Heart left ventricle (tissue), 16 donors: ENCODE measurements around the gene DTYMK. TPM values are rescaled to one million over a fixed set of nuclear protein-coding genes. Genes with fewer than 3 reads are reported as not detected.

ENCODE experiments used
- ATAC-seq, 4 donors: fragments of 200-7000 bp; cut with Tn5 transposase; one replicate each; pipeline ENCODE4 v1.9.1; 2020 to 2022; ENCODE audit warnings: moderate library complexity in 4 of 4, mild to moderate bottlenecking in 3 of 4, moderate number of reproducible peaks in 1 of 4
- DNase-seq, 5 donors: peaks; one replicate each; pipeline ENCODE4 v3.0.0-alpha.2; 2020
- H3K27ac ChIP-seq, 12 donors: fragments of 200-600 bp; sonication (generic) in 4 of 12; one replicate each; pipeline versions ENCODE4 v1.5.0 to v1.8.0; 2016 to 2022; ENCODE audit warnings: mild to moderate bottlenecking in 2 of 12
- H3K27me3 ChIP-seq, 9 donors: fragments of 200-600 bp; sonication (generic) in 2 of 9; one replicate each; pipeline versions ENCODE4 v1.5.1 to v1.8.0; 2016 to 2022; ENCODE audit warnings: mild to moderate bottlenecking in 3 of 9
- H3K36me3 ChIP-seq, 9 donors: fragments of 200-600 bp; sonication (generic) in 2 of 9; one replicate each; pipeline versions ENCODE4 v1.5.0 to v1.8.0; 2018 to 2022; ENCODE audit warnings: mild to moderate bottlenecking in 2 of 9
- H3K4me1 ChIP-seq, 12 donors: fragments of 200-600 bp; sonication (generic) in 4 of 12; one replicate each; pipeline versions ENCODE4 v1.5.0 to v1.8.0; 2016 to 2022; ENCODE audit warnings: mild to moderate bottlenecking in 3 of 12
- H3K4me3 ChIP-seq, 12 donors: fragments of 200-600 bp; sonication (generic) in 4 of 12; one replicate each; pipeline versions ENCODE4 v1.5.0 to v1.8.0; 2017 to 2022; ENCODE audit warnings: mild to moderate bottlenecking in 9 of 12, moderate library complexity in 4 of 12
- H3K9me3 ChIP-seq, 12 donors: fragments of 200-600 bp; sonication (generic) in 4 of 12; one replicate each; pipeline versions ENCODE4 v1.5.0 to v1.8.0; 2016 to 2022; ENCODE audit warnings: mild to moderate bottlenecking in 1 of 12
- POLR2A ChIP-seq, 2 donors: fragments of 450-650 bp; IDR thresholded peaks; one replicate each; pipeline ENCODE4 v1.6.1; 2017; ENCODE audit warnings: antibody characterized with exemption in 2 of 2, mild to moderate bottlenecking in 2 of 2, moderate library complexity in 2 of 2
- WGBS, 4 donors: extraction: QIAGEN DNeasy Blood & Tissue Kit in 2 of 4; methylation state at CpG; one replicate each; pipeline versions ENCODE4 v1.1.5 to v1.1.7; 2013 to 2018; 5-methylcytosine and 5-hydroxymethylcytosine counted together
- intact Hi-C, 10 donors: fragments of 100-400 bp; cut with DNase I; formaldehyde crosslinking; loops; one replicate each; pipeline versions ENCODE4 v1.11.1 to v1.14.2; 2022
- polyA plus RNA-seq, 2 donors: library from polyadenylated mRNA; stranded (reverse); fragments of 200-250 nt; gene quantifications; one replicate each; pipeline ENCODE4 v1.2.3, GENCODE V29; 2013
- total RNA-seq, 9 donors: library from RNA; depleted of rRNA in 2 of 9; stranded (reverse); fragments of >200 nt in 2 of 9; fragmentation: NEBNext Ultra II Directional in 3 of 9; extraction: Animal tissue kit (Norgen Biotek cat#: 25700) in 3 of 9; gene quantifications; one replicate each; pipeline versions ENCODE4 v1.1.0 to v1.2.4, GENCODE V29; 2016 to 2023
- TF ChIP-seq, protein P1 (sequence below), 12 donors: fragments of 200-600 bp; sonication (generic) in 4 of 12; IDR thresholded peaks; one replicate each; pipeline versions ENCODE4 v1.5.0 to v1.8.0; 2018 to 2022; ENCODE audit warnings: antibody characterized with exemption in 12 of 12, mild to moderate bottlenecking in 5 of 12
- donor health status: ischemic (EF 13 %, LVEDD 7.1; RV severe dilation, severe dysfunction).
- donor health status: healthy with polysubstance abuse.
- donor health status: DM: no; HTN: yes; CAD: no.
- donor health status: DM: no; HTN: no; CAD: no.
- donor health status: ischemic (EF 25% LVEDD 6.9; RV normal size, moderate dysfunction).
- donor health status: ischemic (EF 25% LVEDD 5.7; RV mildly dilated, moderate dysfunction).
- donor health status: healthy.
- donor health status: DM: yes; HTN: yes; CAD: no.
- donor health status: ischemic (EF 35%, LVEDD 5.7; RV mildly dilated, moderate dysfunction).
- donor health status: nonischemic (EF 11% LVEDD 7.7; RV severe dilation, severe dysfunction).
- donor health status: DM: yes; HTN: yes; CAD: no.
- donor health status: PGD.
- donor health status: ischemic (EF 29% LVEDD 5.4; RV normal size, mild dysfunction).
- donor health status: nonischemic (EF 23%, LVEDD 6.1; RV moderate dilation, normal function).

The DTYMK gene
- total and polyA plus RNA-seq, 11 donors, result 7.5 to 21.0 (median 8.9) TPM

DNA sequence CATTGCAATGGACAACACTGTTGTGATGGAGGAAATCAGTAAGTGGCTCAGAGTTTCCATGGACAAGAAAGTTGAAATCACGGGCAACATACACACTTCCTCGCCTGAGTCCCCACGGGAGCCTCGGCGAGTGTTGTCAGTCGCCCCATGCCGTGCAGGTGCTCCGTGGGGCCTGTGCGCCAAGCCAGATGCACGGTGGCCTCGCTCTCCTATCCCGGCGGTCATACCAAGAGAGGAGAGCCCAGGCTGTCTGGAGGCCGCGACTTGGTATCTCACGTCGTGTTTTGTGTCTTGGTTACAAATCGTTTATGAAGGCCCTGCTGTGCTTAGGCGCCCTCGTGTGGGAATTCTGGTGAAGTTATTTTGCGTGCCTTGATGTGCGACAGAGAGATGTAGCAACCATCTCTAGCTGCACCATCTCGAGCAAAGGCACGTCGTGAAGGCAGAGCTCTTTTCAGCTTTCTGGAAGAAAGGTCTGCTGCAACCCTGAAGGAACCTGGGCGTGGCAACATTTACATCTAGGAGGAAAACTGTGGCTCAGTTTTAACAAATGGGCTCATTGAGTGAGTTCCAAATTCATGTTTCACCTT is 27.4 kb downstream of the DTYMK start:
- no peak overlapping the region for H3K4me3 ChIP-seq
- H3K36me3 ChIP-seq, result peaks cover 0 to 80% (median 65%) of the 10 kb centered on the region in 9 donors
- TF ChIP-seq, protein P1, sequence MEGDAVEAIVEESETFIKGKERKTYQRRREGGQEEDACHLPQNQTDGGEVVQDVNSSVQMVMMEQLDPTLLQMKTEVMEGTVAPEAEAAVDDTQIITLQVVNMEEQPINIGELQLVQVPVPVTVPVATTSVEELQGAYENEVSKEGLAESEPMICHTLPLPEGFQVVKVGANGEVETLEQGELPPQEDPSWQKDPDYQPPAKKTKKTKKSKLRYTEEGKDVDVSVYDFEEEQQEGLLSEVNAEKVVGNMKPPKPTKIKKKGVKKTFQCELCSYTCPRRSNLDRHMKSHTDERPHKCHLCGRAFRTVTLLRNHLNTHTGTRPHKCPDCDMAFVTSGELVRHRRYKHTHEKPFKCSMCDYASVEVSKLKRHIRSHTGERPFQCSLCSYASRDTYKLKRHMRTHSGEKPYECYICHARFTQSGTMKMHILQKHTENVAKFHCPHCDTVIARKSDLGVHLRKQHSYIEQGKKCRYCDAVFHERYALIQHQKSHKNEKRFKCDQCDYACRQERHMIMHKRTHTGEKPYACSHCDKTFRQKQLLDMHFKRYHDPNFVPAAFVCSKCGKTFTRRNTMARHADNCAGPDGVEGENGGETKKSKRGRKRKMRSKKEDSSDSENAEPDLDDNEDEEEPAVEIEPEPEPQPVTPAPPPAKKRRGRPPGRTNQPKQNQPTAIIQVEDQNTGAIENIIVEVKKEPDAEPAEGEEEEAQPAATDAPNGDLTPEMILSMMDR (IDR thresholded peaks at IDR 0.05), result peak; percentile 31 to 75 (median 54)
- no peak for TF ChIP-seq POLR2A (IDR thresholded peaks at IDR 0.05)
- ATAC-seq (peak; percentile 9 to 68 (median 51)), DNase-seq (peak in 4 of 5 donors; percentile 34 to 64 (median 59))
- H3K4me1 ChIP-seq, result peaks cover 0 to 7% (median 0%) of the 10 kb centered on the region in 12 donors
- intact Hi-C loops, result loop anchor here in 3 of 10 donors (5.0 to 10.0 kb wide), 2 partner anchors 582 to 804 kb away; no protein-coding TSS in a partner anchor
- no peaks in the 10 kb centered on the region for H3K27me3 ChIP-seq
- WGBS, 4 donors, result 49 to 55% (median 51%) methylated on average over 26 of the region's 26 CpGs
- no peak overlapping the region for H3K27ac ChIP-seq
- no peaks in the 10 kb centered on the region for H3K9me3 ChIP-seq

DNA sequence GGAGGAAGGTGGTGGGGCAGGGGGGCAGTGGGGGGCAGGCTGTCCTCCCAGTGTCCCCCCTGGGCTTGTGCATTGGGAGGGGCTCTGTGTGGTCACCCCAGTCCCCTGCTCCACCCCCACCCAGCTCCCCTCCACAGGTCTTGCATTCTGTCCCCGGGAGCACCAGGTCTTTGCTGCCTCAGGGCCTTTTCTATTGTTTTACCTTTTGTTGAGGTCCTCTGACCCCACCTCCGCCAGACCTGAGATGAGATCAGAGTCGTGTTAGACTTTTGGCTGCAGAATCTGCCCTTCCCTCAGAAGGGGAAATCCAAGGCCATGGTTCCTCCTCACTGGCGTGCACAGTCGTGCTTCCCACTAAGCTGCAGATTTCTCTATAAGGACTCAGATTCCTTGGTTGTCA is 28.3 kb downstream of the DTYMK start:
- no peaks in the 10 kb centered on the region for H3K27me3 ChIP-seq
- DNase-seq (no peak), ATAC-seq (no peak)
- WGBS, 4 donors, result 77 to 82% (median 81%) methylated on average over 5 of the region's 5 CpGs
- no peaks in the 10 kb centered on the region for H3K9me3 ChIP-seq
- peaks cover 0 to 7% (median 0%) of the 10 kb centered on the region in 12 donors for H3K4me1 ChIP-seq
- intact Hi-C loops, result loop anchor here in 3 of 10 donors (5.0 to 10.0 kb wide), 2 partner anchors 581 to 803 kb away; no protein-coding TSS in a partner anchor
- no peak overlapping the region for H3K4me3 ChIP-seq
- peaks cover 0 to 88% (median 75%) of the 10 kb centered on the region in 9 donors for H3K36me3 ChIP-seq
- no peak overlapping the region for H3K27ac ChIP-seq
- no peak for TF ChIP-seq POLR2A (IDR thresholded peaks at IDR 0.05)
- TF ChIP-seq, protein P1 (IDR thresholded peaks at IDR 0.05), result no peak

DNA sequence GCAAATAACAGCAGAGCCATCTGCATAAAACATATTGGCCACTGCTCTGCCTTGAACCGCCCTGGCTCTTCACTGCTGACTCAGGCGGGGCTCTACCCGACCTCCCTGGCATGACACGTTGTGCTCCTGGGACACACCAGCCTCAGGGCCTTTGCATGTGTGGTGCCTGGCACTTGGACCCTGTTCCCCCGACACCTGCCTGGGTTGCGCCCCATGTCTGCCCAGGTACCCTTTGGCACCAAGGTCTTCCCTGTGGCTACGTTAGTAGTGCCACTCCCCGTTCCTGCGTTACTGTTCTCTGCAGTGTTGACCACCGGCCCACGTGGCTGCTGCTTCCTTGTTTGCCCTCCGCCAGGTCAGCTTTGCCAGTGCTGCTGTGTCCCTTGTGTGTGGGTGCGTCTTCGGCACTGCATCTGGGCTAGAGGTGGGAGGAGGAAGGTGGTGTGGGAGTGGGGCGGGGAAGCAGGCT is 28.8 kb downstream of the DTYMK start:
- intact Hi-C loops, result loop anchor here in 3 of 10 donors (5.0 to 10.0 kb wide), 2 partner anchors 581 to 803 kb away; no protein-coding TSS in a partner anchor
- no peak for TF ChIP-seq POLR2A (IDR thresholded peaks at IDR 0.05)
- TF ChIP-seq, protein P1 (IDR thresholded peaks at IDR 0.05), result no peak
- Histone ChIP-seq H3K36me3 (peaks cover 0 to 93% (median 80%) of the 10 kb centered on the region in 9 donors), H3K27me3 (no peaks in the 10 kb centered on the region), H3K27ac (no peak overlapping the region), H3K4me1 (peaks cover 0 to 7% (median 0%) of the 10 kb centered on the region in 12 donors), H3K4me3 (no peak overlapping the region), H3K9me3 (no peaks in the 10 kb centered on the region)
- WGBS, 4 donors, result 90 to 95% (median 94%) methylated on average over 14 to 15 of the region's 15 CpGs
- no peak for DNase-seq
- no peak for ATAC-seq

DNA sequence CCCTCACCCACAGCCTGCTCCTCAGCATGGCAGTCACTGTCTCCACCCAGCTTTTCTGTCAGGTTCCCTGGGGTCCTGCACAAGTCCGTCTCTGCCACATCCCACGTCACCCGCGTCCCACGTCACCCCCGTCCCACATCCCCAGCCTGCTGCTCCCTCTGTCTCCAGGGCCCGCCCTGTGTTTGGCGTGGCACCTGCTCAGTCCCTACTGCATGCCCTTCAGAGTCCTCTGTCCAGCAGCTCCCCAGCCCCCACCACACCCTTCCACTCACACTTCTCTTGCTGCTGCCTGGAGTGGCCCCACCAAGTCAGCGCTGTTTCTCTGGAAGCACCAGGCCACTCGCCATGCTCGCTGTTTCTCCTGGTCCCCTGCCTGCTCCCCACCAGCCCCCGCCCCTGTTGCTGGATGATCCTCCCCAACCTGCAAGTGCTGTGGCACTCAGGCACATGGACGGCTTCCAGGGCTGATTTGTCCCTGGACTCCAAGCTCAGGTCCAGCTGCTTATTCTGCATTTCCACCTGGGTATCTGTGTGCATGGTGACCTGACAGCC is 30.3 kb downstream of the DTYMK start:
- H3K4me1 ChIP-seq, result peaks cover 0 to 7% (median 0%) of the 10 kb centered on the region in 12 donors
- intact Hi-C loops, result loop anchor here in 3 of 10 donors (5.0 to 10.0 kb wide), 2 partner anchors 579 to 801 kb away; no protein-coding TSS in a partner anchor
- peak in 1 of 5 donors; percentile 56 for DNase-seq
- H3K27me3 ChIP-seq, result no peaks in the 10 kb centered on the region
- 69 to 81% (median 77%) methylated on average over 12 to 13 of the region's 13 CpGs for WGBS, 4 donors
- no peak overlapping the region for H3K4me3 ChIP-seq
- H3K9me3 ChIP-seq, result no peaks in the 10 kb centered on the region
- ATAC-seq, result peak; percentile 12 to 77 (median 71)
- H3K36me3 ChIP-seq, result peaks cover 0 to 99% (median 84%) of the 10 kb centered on the region in 9 donors
- H3K27ac ChIP-seq, result peak overlapping the region in 1 of 12 donors; percentile 24
- TF ChIP-seq, protein P1 (IDR thresholded peaks at IDR 0.05), result no peak
- no peak for TF ChIP-seq POLR2A (IDR thresholded peaks at IDR 0.05)
